Measurements from ENCODE around the gene TMEM176A. TPM values are rescaled to one million over a fixed set of nuclear protein-coding genes. Genes with fewer than 3 reads are reported as not detected.
"Not testable (repeated sequence)": the region's sequence is repeated elsewhere in the genome, so short reads cannot be mapped to it uniquely, and the experiment has no call there.

Gene TMEM176A
- total RNA-seq, 1 donor from 2014 or later, result 64.3 TPM

GRCh38 chr7:150807616-150808438 is 7.3 kb downstream of the TMEM176A start:
- not testable (repeated sequence) for DNase-seq (ENCODE audit: low spot score)

GRCh38 chr7:150814328-150815001 is 13.9 kb downstream of the TMEM176A start:
- no peak for DNase-seq (ENCODE audit: low spot score)

DNA sequence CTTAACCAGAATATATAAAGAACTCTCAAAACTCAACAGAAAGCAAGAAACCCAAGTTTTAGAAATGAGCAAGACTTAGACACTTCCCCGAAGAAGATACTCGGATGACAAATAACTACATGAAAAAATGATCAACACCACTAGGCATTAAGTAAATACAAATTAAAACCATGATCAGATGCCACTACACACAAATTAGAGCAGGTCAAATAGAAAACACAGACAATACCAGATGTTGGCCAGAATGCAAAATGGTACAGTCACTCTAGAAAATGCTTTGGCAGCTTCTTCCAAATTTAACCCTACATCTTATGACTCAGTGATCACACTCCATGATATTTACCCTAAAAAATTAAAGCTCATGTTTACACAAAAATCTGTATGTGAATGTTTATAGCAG is 18.4 kb downstream of the TMEM176A start:
- no peak for DNase-seq (ENCODE audit: low spot score)

DNA sequence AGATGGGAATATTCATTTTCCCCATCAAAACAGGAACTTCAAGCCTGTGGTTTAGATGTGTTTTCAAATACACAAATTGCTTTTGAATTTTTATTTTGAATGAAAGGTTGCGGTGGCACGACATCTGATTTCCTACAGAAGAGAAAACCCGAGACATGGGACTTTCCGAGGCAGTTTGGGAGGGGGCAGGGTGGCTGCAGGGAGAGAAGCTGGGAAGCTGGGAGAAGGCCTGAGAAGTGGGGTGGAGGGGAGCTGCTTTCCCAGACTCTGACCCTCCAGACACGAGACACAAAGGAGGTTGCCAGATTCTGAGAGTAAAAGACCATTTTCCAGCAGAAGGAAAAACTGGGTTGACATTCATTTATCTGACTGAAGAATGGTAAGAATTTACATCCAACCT is 19.6 kb downstream of the TMEM176A start:
- no peak for DNase-seq (ENCODE audit: low spot score)

DNA sequence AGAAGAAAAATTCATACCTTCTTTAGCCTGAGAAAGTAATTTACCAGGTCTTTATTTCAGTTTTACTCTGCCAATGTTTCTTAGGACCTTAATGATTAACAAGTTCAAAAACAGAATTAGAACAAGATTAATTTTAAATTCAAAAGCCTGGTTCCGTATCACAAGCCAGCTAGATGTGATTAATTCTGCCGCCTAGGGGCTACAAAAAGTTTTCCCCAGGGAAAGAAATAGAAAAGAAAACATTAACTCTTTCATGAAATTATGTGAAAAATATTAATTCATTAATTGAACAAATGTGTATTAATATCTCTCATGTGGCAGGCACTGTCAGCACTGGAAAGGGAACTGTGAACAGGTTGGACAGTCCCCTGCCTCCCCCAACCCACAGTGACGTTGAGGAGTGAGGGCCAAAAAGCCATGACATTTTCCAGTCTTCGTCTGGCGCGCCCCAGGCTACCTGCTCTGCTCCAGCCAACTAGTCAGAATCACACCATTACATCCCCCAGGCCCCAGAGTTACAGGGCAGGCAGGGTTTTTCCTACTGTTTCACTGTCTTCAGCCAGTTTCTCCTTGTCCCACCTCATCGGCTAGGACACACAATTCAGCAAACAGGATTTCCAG is 20.1 kb downstream of the TMEM176A start:
- no peak for DNase-seq (ENCODE audit: low spot score)

DNA sequence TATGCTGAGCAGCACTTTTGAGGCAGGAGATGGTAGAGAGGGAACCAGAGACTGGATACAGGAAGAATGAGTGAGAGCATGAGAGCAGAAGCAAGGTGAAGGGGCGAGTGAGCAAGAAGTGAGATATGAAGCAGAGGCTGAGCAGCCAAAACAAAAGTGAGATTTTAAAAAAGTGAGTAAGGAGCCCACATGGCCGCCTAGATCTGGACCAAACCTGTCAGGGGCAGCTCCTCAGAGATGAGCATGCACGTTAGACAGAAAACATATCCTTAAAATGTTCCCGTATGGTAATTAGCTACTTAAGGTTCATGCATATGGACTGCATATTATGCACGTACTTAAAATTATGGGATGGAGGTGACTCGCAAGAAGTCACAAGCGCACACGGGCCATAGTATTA is 22.5 kb downstream of the TMEM176A start:
- DNase-seq (ENCODE audit: low spot score), result no peak

GRCh38 chr7:150823484-150824126 is 23.0 kb downstream of the TMEM176A start:
- DNase-seq (ENCODE audit: low spot score), result no peak

- DNase-seq (ENCODE audit: low spot score), result no peak
Measured at GRCh38 chr7:150824379-150825177, 24.0 kb downstream of the TMEM176A start.

DNA sequence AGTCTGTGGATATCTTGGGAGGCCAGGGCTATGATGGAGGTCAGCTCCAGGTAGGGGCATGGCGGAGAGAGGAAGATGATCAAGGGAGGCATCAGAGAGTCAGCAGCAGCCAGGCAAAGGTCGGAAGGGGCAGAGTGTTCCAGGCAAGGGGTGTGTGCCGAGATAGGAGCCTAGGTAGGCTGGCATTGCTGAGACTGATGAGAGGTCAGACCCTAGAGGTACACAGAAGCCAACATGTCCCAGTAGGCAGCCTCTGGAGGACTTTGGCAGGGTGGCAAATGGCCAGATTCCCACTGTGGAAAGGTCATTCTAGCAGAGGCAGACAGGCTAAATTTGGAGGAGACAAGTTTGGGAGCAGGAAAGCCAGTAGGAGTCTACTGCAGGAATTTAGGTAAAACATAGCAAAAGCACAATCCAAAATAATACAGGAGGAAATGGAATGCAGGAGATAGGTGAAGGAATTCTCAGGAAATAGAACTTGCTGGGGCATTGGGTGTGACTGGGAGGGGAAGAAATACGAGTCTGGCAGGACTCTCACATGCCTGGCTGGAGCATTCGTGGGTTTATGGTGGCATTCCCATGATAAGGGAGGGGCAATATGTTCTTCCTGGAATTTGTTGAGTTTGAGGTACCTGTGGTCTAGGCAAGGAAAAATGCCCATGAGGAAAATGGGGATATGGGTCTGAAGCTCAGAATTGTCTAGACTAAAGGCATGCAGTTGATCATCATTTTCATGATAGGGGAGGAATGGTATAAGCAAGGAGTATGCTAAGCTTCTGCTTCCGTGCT is 25.7 kb downstream of the TMEM176A start:
- no peak for DNase-seq (ENCODE audit: low spot score)

DNA sequence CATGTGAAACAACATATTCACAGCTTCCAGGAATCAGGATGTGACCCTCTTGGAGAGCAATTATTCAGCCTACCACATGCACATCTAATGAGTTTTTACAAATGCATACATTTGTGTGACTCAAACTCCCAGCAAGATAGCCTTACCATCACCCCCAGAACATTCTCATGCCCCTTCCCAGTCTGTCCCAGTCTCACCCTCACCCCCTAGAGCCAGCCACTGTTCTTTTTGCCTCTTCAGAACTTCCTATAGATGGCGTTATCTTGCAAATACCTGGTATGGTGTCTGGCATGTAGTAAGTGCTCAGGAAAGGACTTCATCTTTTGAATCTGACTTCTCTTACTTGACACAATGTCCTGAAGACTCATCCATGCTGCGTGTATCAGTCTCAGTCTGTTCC is 27.8 kb downstream of the TMEM176A start:
- DNase-seq (ENCODE audit: low spot score), result no peak

DNA sequence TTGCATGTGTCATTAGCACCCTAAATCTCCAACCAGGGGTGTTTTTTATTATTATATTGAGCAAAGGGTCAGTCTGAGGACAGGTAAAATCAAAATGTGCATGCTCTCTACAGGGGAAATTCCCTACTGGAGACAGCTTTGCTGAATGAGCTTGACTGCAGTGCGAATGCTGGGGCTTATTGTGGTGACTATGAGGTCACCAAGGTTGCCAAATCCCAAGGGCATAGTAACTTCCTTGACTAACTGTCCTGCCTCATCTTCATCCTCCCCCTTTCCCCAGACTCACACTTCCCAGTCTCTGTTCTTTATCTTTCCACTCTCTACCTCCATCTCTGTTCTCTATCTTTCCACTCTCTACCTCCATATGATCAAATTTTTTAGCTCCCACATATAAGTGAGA is 28.9 kb downstream of the TMEM176A start:
- DNase-seq (ENCODE audit: low spot score), result no peak

DNA sequence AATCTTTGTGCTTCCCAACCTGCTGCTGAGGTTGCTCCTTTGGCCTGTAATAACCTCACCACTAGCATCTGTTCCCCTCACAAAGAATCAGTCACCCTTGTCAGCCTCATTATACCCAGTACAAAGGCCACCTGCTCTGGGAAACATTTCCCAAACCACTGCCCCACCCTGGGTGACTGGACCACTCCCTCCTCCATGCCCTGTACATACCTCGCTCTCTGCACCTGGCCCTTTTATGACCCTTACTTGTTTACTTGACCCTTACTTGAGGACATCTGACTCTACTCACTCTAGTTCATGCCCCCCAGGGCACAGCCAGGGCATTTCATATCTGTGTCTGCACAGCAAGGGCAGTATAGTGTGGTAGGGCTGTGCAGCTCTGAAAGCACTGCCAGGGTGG is 30.4 kb downstream of the TMEM176A start:
- no peak for DNase-seq (ENCODE audit: low spot score)

- DNase-seq (ENCODE audit: low spot score), result no peak
Measured at GRCh38 chr7:150831851-150832250, 31.3 kb downstream of the TMEM176A start.

DNA sequence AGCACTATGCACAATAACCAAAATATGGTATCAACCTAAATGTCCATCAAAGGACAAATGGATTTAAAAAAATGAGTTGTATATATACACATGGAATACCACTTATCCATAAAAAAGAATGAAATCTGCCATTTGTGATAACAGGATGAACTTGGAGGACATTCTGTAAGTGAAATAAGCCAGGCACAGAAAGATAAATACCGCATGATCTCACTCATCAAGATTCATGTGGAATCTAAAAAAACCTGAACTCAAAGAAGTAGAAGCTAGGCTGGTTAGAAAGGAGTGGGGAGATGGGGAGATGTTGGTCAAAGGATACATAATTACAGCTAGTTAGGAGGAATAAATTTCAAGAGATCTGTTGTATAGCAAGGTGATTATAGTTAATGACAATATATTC is 34.5 kb downstream of the TMEM176A start:
- no peak for DNase-seq (ENCODE audit: low spot score)

GRCh38 chr7:150835702-150836280 is 35.2 kb downstream of the TMEM176A start:
- no peak for DNase-seq (ENCODE audit: low spot score)

GRCh38 chr7:150838965-150839650 is 38.5 kb downstream of the TMEM176A start:
- no peak for DNase-seq (ENCODE audit: low spot score)

GRCh38 chr7:150842018-150842417 is 41.4 kb downstream of the TMEM176A start:
- no peak for DNase-seq (ENCODE audit: low spot score)

GRCh38 chr7:150842716-150843115 is 42.1 kb downstream of the TMEM176A start:
- no peak for DNase-seq (ENCODE audit: low spot score)

GRCh38 chr7:150845421-150845861 is 44.9 kb downstream of the TMEM176A start:
- DNase-seq (ENCODE audit: low spot score), result no peak
